Liver (tissue), 9 donors: ENCODE data around the gene PGPEP1. TPM values are rescaled to one million over a fixed set of nuclear protein-coding genes. Genes with fewer than 3 reads are reported as not detected.
A peak's percentile ranks its signal among the peaks of the same experiment; 100 is the strongest.

Source experiments
- DNase-seq: peaks from one replicate; pipeline ENCODE4 v3.0.0-alpha.2; 2017; ENCODE audit warnings: low spot score
- H3K27ac ChIP-seq, 2 donors: one replicate each; pipeline ENCODE4 v1.7.0; 2013; ENCODE audit warnings: inconsistent platforms in 2 of 2, low read length in 2 of 2, control low read depth in 1 of 2, low read depth in 1 of 2, mild to moderate bottlenecking in 1 of 2
- H3K27me3 ChIP-seq, 4 donors: one replicate each; pipeline versions ENCODE4 v1.6.1 to v1.7.0; 2013; ENCODE audit warnings: low read length in 3 of 4, inconsistent platforms in 1 of 4, mild to moderate bottlenecking in 1 of 4, moderate library complexity in 1 of 4; ENCODE audit not compliant: control insufficient read depth in 4 of 4, insufficient read depth in 4 of 4
- H3K36me3 ChIP-seq, 4 donors: one replicate each; pipeline versions ENCODE4 v1.6.1 to v1.7.0; 2013; ENCODE audit warnings: low read length in 3 of 4, mild to moderate bottlenecking in 3 of 4, low read depth in 1 of 4, moderate library complexity in 1 of 4; ENCODE audit not compliant: control insufficient read depth in 4 of 4, insufficient read depth in 3 of 4
- H3K4me1 ChIP-seq, 4 donors: one replicate each; pipeline versions ENCODE4 v1.6.1 to v1.7.0; 2013; ENCODE audit warnings: low read length in 3 of 4, mild to moderate bottlenecking in 3 of 4, moderate library complexity in 1 of 4; ENCODE audit not compliant: control insufficient read depth in 4 of 4, insufficient read depth in 4 of 4
- H3K4me3 ChIP-seq, 3 donors: one replicate each; pipeline versions ENCODE4 v1.6.1 to v1.7.0; 2013; ENCODE audit warnings: low read length in 3 of 3, control low read depth in 1 of 3, low read depth in 1 of 3, mild to moderate bottlenecking in 1 of 3
- H3K9ac ChIP-seq, 2 donors: one replicate each; pipeline ENCODE4 v1.7.0; 2013; ENCODE audit warnings: low read length in 2 of 2, mild to moderate bottlenecking in 2 of 2, moderate library complexity in 2 of 2, control low read depth in 1 of 2, low read depth in 1 of 2
- H3K9me3 ChIP-seq, 4 donors: one replicate each; pipeline versions ENCODE4 v1.6.1 to v1.7.0; 2013; ENCODE audit warnings: low read length in 3 of 4; ENCODE audit not compliant: control insufficient read depth in 4 of 4
- EGR1 ChIP-seq, 2 donors: IDR thresholded peaks; 2 replicates each; pipeline ENCODE4 v1.6.1; 2016 to 2018; ENCODE audit warnings: antibody characterized with exemption in 2 of 2, low read depth in 2 of 2
- FOXA1 ChIP-seq: IDR thresholded peaks from 2 replicates; pipeline ENCODE4 v1.6.1; 2016; ENCODE audit warnings: antibody characterized with exemption
- FOXA2 ChIP-seq: IDR thresholded peaks from 2 replicates; pipeline ENCODE4 v1.6.1; 2016; ENCODE audit warnings: antibody characterized with exemption
- GABPA ChIP-seq, 2 donors: IDR thresholded peaks in 1 of 2; conservative IDR thresholded peaks in 1 of 2; 2 replicates each; pipeline ENCODE4 v1.6.1; 2016; ENCODE audit warnings: antibody characterized with exemption in 2 of 2, mild to moderate bottlenecking in 1 of 2, moderate library complexity in 1 of 2
- HNF4A ChIP-seq, 2 donors: conservative IDR thresholded peaks; 2 replicates each; pipeline ENCODE4 v1.6.1; 2016; ENCODE audit warnings: antibody characterized with exemption in 2 of 2, mild to moderate bottlenecking in 2 of 2
- HNF4G ChIP-seq: IDR thresholded peaks from 2 replicates; pipeline ENCODE4 v1.6.1; 2016; ENCODE audit warnings: antibody characterized with exemption
- JUND ChIP-seq, 2 donors: IDR thresholded peaks; 2 replicates each; pipeline ENCODE4 v1.6.1; 2016; ENCODE audit warnings: antibody characterized with exemption in 2 of 2
- NR2F2 ChIP-seq: IDR thresholded peaks from 2 replicates; pipeline ENCODE4 v1.6.1; 2016; ENCODE audit warnings: antibody characterized with exemption
- RAD21 ChIP-seq, 2 donors: IDR thresholded peaks; 2 replicates each; pipeline ENCODE4 v1.6.1; 2016; ENCODE audit warnings: antibody characterized with exemption in 2 of 2, mild to moderate bottlenecking in 2 of 2
- RXRA ChIP-seq, 2 donors: IDR thresholded peaks; 2 replicates each; pipeline ENCODE4 v1.6.1; 2017 to 2018; ENCODE audit warnings: antibody characterized with exemption in 2 of 2, mild to moderate bottlenecking in 1 of 2
- SP1 ChIP-seq: IDR thresholded peaks from 2 replicates; pipeline ENCODE4 v1.6.1; 2018; ENCODE audit warnings: antibody characterized with exemption, mild to moderate bottlenecking
- TAF1 ChIP-seq: conservative IDR thresholded peaks from 2 replicates; pipeline ENCODE4 v1.6.1; 2016; ENCODE audit warnings: antibody characterized with exemption, mild to moderate bottlenecking
- YY1 ChIP-seq: IDR thresholded peaks from 2 replicates; pipeline ENCODE4 v1.6.1; 2016; ENCODE audit warnings: antibody characterized with exemption, mild to moderate bottlenecking
- WGBS: extraction: QIAGEN DNeasy Blood & Tissue Kit; methylation state at CpG from one replicate; pipeline ENCODE4 v1.1.7; 2013; 5-methylcytosine and 5-hydroxymethylcytosine counted together
- polyA plus RNA-seq, 2 donors: library from polyadenylated mRNA; stranded (reverse) in 1 of 2; unstranded in 1 of 2; fragments of 200-250 nt in 1 of 2; fragments of >200 nt in 1 of 2; fragmentation: Nextera tagmentation in 1 of 2; extraction: Ambion mirVana in 1 of 2; gene quantifications; one replicate each; pipeline versions ENCODE4 v1.2.1 to v1.2.3, GENCODE V29; 2013 to 2015
- total RNA-seq, 2 donors: library from RNA; depleted of rRNA; stranded (reverse); fragments of >200 nt; gene quantifications; one replicate each; pipeline ENCODE4 v1.2.3, GENCODE V29; 2014
- TF ChIP-seq, protein P1 (sequence below): IDR thresholded peaks from 2 replicates; pipeline ENCODE4 v1.6.1; 2016; ENCODE audit warnings: antibody characterized with exemption
- TF ChIP-seq, protein P2 (sequence below): IDR thresholded peaks from 2 replicates; pipeline ENCODE4 v1.6.1; 2016; ENCODE audit warnings: antibody characterized with exemption
- TF ChIP-seq, protein P3 (sequence below): fragments of 150-350 bp; IDR thresholded peaks from 2 replicates; pipeline ENCODE4 v1.5.1; 2017; ENCODE audit warnings: improper control_type of control experiment, low read depth, low read length; ENCODE audit not compliant: missing input control
- TF ChIP-seq, protein P4 (sequence below): IDR thresholded peaks from 2 replicates; pipeline ENCODE4 v1.6.1; 2016; ENCODE audit warnings: antibody characterized with exemption
- TF ChIP-seq, protein P5 (sequence below): IDR thresholded peaks from 2 replicates; pipeline ENCODE4 v1.6.1; 2016; ENCODE audit warnings: antibody characterized with exemption, mild to moderate bottlenecking
- donor health status: healthy.
- donor health status: healthy.
- donor health status: healthy.
- donor health status: healthy.
- donor health status: healthy.

Gene PGPEP1
- total and polyA plus RNA-seq, 4 donors: 15.8 to 48.3 (median 26.2) TPM

GRCh38 chr19:18304208-18304457 lies 36.3 kb upstream of the PGPEP1 start:
- TF ChIP-seq TAF1: no peak
- no peak for TF ChIP-seq FOXA2
- TF ChIP-seq, protein P1, sequence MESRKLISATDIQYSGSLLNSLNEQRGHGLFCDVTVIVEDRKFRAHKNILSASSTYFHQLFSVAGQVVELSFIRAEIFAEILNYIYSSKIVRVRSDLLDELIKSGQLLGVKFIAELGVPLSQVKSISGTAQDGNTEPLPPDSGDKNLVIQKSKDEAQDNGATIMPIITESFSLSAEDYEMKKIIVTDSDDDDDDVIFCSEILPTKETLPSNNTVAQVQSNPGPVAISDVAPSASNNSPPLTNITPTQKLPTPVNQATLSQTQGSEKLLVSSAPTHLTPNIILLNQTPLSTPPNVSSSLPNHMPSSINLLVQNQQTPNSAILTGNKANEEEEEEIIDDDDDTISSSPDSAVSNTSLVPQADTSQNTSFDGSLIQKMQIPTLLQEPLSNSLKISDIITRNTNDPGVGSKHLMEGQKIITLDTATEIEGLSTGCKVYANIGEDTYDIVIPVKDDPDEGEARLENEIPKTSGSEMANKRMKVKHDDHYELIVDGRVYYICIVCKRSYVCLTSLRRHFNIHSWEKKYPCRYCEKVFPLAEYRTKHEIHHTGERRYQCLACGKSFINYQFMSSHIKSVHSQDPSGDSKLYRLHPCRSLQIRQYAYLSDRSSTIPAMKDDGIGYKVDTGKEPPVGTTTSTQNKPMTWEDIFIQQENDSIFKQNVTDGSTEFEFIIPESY: no peak
- no peak for TF ChIP-seq JUND (IDR thresholded peaks at IDR 0.05)
- no peak for TF ChIP-seq SP1
- TF ChIP-seq RXRA (IDR thresholded peaks at IDR 0.05): no peak
- TF ChIP-seq GABPA (IDR thresholded peaks at IDR 0.05 in 1 of 2, conservative IDR thresholded peaks at IDR 0.05 in 1 of 2): no peak
- TF ChIP-seq HNF4A (conservative IDR thresholded peaks at IDR 0.05): no peak
- TF ChIP-seq EGR1 (IDR thresholded peaks at IDR 0.05; ENCODE audit: low read depth in 2 of 2): no peak
- TF ChIP-seq, protein P2, sequence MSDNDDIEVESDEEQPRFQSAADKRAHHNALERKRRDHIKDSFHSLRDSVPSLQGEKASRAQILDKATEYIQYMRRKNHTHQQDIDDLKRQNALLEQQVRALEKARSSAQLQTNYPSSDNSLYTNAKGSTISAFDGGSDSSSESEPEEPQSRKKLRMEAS: no peak
- no peak for TF ChIP-seq FOXA1
- TF ChIP-seq, protein P3, sequence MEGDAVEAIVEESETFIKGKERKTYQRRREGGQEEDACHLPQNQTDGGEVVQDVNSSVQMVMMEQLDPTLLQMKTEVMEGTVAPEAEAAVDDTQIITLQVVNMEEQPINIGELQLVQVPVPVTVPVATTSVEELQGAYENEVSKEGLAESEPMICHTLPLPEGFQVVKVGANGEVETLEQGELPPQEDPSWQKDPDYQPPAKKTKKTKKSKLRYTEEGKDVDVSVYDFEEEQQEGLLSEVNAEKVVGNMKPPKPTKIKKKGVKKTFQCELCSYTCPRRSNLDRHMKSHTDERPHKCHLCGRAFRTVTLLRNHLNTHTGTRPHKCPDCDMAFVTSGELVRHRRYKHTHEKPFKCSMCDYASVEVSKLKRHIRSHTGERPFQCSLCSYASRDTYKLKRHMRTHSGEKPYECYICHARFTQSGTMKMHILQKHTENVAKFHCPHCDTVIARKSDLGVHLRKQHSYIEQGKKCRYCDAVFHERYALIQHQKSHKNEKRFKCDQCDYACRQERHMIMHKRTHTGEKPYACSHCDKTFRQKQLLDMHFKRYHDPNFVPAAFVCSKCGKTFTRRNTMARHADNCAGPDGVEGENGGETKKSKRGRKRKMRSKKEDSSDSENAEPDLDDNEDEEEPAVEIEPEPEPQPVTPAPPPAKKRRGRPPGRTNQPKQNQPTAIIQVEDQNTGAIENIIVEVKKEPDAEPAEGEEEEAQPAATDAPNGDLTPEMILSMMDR: no peak
- Histone ChIP-seq H3K27me3 (no peaks in the 10 kb centered on the region), H3K9me3 (no peaks in the 10 kb centered on the region), H3K27ac (peak overlapping the region; percentile 95 to 96), H3K9ac (peak overlapping the region; percentile 12 to 94), H3K36me3 (no peaks in the 10 kb centered on the region), H3K4me1 (peaks cover 10 to 34% (median 23%) of the 10 kb centered on the region in 4 donors), H3K4me3 (no peak overlapping the region)
- WGBS: 52% methylated on average over 2 of the region's 2 CpGs
- no peak for DNase-seq

DNA sequence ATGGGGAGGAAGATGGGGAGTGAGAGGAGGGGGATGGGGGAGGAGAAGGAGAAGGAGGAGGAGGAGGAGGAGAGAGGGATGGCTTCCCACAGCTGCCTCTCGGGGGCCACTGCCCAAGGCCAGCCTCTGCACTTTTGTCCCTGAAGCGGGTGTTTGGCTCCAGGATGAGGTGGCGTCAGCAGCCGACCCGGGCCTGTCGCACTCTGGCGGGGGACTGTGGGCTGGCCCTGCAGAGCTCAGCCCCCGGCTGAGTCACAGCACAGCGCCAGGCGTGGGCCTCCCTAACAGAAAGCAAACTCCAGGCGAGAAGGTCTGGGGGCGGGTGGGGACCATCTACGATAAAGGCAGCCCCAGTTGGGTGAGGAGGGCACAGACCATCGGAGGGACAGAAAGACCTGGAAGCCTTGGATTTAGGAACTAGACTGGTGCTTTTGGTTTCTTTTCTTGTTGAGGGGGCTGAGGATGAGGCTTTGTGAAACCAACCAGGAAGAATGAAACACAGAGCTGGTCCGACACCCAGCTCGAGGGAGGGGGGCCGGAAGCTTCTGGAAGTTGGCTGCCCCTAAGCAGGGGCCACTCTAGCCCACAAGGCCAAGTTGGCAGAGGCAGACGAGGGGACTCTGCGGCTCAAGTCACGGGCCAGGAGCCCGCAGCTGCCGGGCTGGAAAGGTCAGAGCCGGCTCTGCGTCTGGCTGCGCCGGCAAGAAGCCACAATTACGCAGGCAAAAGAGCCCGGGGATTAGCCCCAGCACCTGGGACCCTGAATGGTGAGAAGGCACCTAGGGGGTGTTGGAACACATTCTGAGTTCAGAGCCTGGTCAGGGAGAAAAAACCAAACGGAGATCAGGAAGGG lies 35.7 kb upstream of the PGPEP1 start:
- peak overlapping the region; percentile 18 to 94 for H3K9ac ChIP-seq
- peaks cover 0 to 3% (median under 1%) of the 10 kb centered on the region in 4 donors for H3K36me3 ChIP-seq
- 34% methylated on average over 29 of the region's 29 CpGs for WGBS
- peaks cover 10 to 37% (median 23%) of the 10 kb centered on the region in 4 donors for H3K4me1 ChIP-seq
- no peaks in the 10 kb centered on the region for H3K27me3 ChIP-seq
- peak overlapping the region in 2 of 3 donors; percentile 6 to 41 for H3K4me3 ChIP-seq
- H3K9me3 ChIP-seq: no peaks in the 10 kb centered on the region
- H3K27ac ChIP-seq: peak overlapping the region; percentile 95 to 96
- peak; percentile 76 for DNase-seq
- no peak for TF ChIP-seq FOXA2
- peak; percentile 27 to 31 for TF ChIP-seq HNF4A (conservative IDR thresholded peaks at IDR 0.05)
- peak; percentile 44 to 62 for TF ChIP-seq JUND (IDR thresholded peaks at IDR 0.05)
- TF ChIP-seq, protein P1: no peak
- peak; percentile 45 for TF ChIP-seq SP1
- no peak for TF ChIP-seq GABPA (IDR thresholded peaks at IDR 0.05 in 1 of 2, conservative IDR thresholded peaks at IDR 0.05 in 1 of 2)
- peak; percentile 65 for TF ChIP-seq NR2F2
- TF ChIP-seq, protein P2: no peak
- no peak for TF ChIP-seq HNF4G
- peak in 1 of 2 donors; percentile 31 for TF ChIP-seq EGR1 (IDR thresholded peaks at IDR 0.05; ENCODE audit: low read depth in 2 of 2)
- TF ChIP-seq, protein P3: no peak
- TF ChIP-seq, protein P4, sequence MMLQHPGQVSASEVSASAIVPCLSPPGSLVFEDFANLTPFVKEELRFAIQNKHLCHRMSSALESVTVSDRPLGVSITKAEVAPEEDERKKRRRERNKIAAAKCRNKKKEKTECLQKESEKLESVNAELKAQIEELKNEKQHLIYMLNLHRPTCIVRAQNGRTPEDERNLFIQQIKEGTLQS: no peak
- peak in 1 of 2 donors; percentile 35 for TF ChIP-seq RAD21 (IDR thresholded peaks at IDR 0.05)
- TF ChIP-seq, protein P5, sequence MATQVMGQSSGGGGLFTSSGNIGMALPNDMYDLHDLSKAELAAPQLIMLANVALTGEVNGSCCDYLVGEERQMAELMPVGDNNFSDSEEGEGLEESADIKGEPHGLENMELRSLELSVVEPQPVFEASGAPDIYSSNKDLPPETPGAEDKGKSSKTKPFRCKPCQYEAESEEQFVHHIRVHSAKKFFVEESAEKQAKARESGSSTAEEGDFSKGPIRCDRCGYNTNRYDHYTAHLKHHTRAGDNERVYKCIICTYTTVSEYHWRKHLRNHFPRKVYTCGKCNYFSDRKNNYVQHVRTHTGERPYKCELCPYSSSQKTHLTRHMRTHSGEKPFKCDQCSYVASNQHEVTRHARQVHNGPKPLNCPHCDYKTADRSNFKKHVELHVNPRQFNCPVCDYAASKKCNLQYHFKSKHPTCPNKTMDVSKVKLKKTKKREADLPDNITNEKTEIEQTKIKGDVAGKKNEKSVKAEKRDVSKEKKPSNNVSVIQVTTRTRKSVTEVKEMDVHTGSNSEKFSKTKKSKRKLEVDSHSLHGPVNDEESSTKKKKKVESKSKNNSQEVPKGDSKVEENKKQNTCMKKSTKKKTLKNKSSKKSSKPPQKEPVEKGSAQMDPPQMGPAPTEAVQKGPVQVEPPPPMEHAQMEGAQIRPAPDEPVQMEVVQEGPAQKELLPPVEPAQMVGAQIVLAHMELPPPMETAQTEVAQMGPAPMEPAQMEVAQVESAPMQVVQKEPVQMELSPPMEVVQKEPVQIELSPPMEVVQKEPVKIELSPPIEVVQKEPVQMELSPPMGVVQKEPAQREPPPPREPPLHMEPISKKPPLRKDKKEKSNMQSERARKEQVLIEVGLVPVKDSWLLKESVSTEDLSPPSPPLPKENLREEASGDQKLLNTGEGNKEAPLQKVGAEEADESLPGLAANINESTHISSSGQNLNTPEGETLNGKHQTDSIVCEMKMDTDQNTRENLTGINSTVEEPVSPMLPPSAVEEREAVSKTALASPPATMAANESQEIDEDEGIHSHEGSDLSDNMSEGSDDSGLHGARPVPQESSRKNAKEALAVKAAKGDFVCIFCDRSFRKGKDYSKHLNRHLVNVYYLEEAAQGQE: no peak
- peak; percentile 27 for TF ChIP-seq YY1
